ENCODE data around the gene TP53I13. TPM values are rescaled to one million over a fixed set of nuclear protein-coding genes. Genes with fewer than 3 reads are reported as not detected.
A peak's percentile ranks its signal among the peaks of the same experiment; 100 is the strongest.

Gene TP53I13
- total and polyA plus RNA-seq, 2 of the 13 experiments (the other 11 are each of a cell fraction or from before 2014, with no cell fraction given): 16.9 to 25.7 TPM

- TF ChIP-seq CHD2 (IDR thresholded peaks at IDR 0.05; ENCODE audit: low read depth, low read length) (no peak), ZBTB44 (CRISPR knock-in tag; IDR thresholded peaks at IDR 0.05) (peak; percentile 53; the same call in 1 of the 2 replicates), ZNF687 (CRISPR knock-in tag; IDR thresholded peaks at IDR 0.05) (peak; percentile 76), ZBTB33 (CRISPR knock-in tag; IDR thresholded peaks at IDR 0.05) (0 out of 2 replicates have a peak, but pooled peaks have one; percentile 58), HMG20B (CRISPR knock-in tag; conservative IDR thresholded peaks at IDR 0.05) (no peak), ZNF629 (CRISPR knock-in tag; conservative IDR thresholded peaks at IDR 0.05) (no peak), ZNF326 (CRISPR knock-in tag; IDR thresholded peaks at IDR 0.05; ENCODE audit: borderline replicate concordance) (no peak), ZNF282 (IDR thresholded peaks at IDR 0.05; ENCODE audit: partially characterized antibody) (no peak), ZNF570 (CRISPR knock-in tag; IDR thresholded peaks at IDR 0.05; ENCODE audit: borderline replicate concordance) (no peak), PPARG (CRISPR knock-in tag; conservative IDR thresholded peaks at IDR 0.05) (no peak), ZNF432 (CRISPR knock-in tag; IDR thresholded peaks at IDR 0.05; ENCODE audit: borderline replicate concordance) (no peak), ZFP91 (CRISPR knock-in tag; IDR thresholded peaks at IDR 0.05; ENCODE audit: borderline replicate concordance) (peak; percentile 86), SIX1 (CRISPR knock-in tag; IDR thresholded peaks at IDR 0.05; ENCODE audit: borderline replicate concordance) (no peak), TOE1 (CRISPR knock-in tag; IDR thresholded peaks at IDR 0.05) (no peak), MTA3 (CRISPR knock-in tag; IDR thresholded peaks at IDR 0.05) (no peak), ZNF563 (CRISPR knock-in tag; IDR thresholded peaks at IDR 0.05) (peak; percentile 58; the same call in 1 of the 2 replicates), ZNF234 (CRISPR knock-in tag; conservative IDR thresholded peaks at IDR 0.05) (no peak; the same call in none of the 2 replicates), REXO4 (CRISPR knock-in tag; IDR thresholded peaks at IDR 0.05; ENCODE audit: borderline replicate concordance) (no peak)
These were observed 23.5 kb downstream of the TP53I13 start (continued) for GRCh38 chr17:29591737-29592608.

Measured in HepG2 (cell line).